Fibroblast of skin of left biceps (primary cell): ENCODE measurements around the gene DNAJC11.
A peak's percentile ranks its signal among the peaks of the same experiment; 100 is the strongest.

ENCODE experiments used
- DNase-seq, 2 experiments: peaks; one replicate each; pipeline ENCODE4 v3.0.0-alpha.2; 2013; ENCODE audit warnings: low read depth in 2 of 2

Gene DNAJC11

DNA sequence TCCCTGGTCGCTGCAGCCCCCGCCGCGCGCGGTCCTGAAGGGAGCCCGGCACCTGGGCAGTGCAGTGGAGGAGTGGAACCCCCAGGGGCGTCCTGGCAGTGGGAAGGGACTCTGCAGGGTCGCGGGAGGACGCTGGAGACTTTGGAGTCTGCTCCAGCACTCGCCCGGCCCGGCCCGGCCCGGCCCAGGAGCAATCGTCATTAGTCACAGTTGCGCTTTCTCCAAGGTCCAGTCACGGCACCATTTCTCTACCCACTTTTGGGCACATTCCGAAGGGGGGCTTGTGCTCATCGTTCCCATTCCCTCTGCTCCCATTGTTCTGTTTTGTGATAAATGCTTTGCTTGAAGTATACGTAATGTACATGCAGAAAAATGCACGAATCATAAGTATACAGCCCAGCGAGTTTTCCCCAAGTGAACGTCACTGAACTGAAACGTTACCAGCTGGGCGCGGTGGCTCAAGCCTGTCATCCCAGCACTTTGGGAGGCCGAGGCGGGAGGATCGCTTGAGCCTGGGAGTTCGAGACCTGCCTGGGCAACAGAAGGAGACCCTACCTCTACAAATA lies 75.9 kb downstream of the DNAJC11 start:
- peak in 1 of 2 experiments; percentile 32 for DNase-seq

DNA sequence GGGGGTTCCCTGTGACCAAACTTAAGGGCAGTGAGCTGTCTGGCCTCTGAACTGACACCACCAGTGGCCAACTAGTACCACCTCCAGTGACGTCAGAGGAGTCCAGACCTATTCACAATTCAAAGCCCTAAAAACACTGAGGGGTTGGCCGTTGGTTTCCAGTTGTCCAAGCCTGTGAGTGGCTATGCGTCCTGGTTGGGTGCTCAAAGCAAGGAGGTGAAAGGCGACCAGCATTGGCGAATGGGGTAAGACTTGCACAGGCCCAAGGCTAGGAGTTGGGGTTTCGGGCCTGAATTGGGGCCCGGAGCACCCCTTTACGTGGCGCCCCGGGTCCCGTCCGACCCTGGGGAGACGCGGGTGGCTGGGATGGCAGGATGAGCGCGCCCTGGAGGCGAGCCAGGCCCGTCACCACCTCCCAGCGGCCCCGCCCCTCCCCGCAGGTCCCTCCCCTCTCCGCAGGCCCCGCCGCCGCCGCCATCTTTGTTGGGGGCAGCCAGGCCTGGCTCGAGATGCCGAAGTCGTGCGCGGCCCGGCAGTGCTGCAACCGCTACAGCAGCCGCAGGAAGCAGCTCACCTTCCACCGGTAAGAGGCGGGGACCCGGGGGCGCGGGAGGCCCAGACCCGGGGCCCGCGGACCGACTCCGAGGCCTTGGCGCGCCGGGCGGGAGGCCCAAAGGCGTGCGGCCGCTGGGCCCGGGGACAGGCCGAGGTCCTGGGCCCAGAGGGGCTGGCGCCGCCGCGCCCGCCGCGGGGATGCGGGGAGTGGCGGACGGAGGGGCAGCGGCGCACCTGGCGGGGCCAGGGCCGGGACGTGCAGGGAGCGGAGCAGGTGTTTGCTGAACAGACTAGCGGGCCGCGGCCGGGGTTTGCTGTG lies 76.7 kb downstream of the DNAJC11 start, which contains the start of gene THAP3:
TSS of gene THAP3 (plus strand) at position 159 of the 874 bp plus-strand sequence. CDS start at position 510, 351 bp downstream.
- DNase-seq: peak; percentile 59 to 60

DNA sequence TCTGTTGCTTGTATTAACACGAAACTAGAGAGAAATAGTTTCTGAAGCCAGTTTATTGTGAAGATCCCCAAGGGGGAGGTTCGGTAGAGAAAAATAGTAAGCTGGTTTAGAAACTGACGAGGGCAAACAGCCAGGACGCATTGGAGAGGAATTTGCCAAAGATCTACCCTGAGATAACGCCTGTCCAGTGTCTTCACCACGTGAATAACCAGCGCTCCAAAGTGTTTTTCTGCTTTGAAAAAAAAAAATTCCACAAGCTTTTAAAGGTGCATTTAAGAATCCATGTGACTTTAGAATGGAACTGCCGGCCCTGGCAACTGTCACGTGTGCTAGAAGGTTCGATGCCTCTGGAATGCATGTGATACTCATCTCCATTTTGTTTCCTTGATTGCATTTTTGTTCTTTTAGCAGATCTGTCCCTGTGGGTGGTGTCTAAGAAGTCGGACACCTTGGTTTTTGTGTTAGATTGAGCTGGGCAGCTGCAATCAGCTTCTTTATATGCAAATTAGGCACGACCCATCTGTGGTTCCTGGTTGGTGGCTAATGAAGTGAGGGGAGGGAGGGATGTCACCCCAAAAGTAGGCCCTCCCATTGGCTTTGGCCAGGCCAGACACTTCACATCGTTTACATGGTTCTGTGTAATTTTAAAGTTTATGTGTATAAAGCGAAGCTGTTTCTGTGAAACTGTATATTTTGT lies 78.2 kb downstream of the DNAJC11 start:
- no peak for DNase-seq

DNA sequence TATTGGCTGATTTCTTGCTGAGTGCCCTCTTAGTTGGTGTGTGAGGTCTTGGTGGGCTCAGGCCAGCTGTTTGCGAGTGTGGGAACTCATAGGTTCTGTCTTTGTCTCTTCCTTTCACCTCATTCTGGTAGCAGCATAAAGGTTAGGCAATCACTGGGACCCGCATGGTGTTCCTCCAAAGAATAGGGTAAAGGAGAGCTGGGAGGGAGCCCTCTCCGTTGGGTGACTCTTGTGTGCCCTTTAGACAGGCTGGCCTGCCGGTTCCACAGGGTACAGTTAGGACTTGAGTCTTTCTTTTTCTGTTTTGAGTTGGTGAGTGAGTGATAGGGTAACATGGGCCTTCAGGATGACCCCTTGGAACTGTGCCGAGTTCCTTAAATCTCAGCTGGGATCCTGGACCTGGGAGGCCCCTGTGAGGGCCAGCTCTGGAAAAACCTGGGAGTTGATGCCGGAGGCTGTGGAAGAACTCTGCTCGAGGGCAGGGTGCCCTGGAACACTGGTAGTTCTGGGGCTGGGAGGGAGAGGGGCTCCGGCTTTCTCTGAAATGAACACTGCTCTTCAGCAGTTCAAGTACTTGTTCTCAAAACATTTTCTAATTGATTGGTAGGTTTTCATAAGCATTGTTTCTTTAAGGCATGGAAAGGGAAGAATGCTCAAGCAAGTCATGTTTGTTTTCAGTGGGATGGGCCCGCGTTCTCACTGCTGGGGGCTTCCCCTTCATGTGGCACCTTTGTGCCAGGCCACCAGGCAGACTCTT lies 79.0 kb downstream of the DNAJC11 start:
- no peak for DNase-seq

DNA sequence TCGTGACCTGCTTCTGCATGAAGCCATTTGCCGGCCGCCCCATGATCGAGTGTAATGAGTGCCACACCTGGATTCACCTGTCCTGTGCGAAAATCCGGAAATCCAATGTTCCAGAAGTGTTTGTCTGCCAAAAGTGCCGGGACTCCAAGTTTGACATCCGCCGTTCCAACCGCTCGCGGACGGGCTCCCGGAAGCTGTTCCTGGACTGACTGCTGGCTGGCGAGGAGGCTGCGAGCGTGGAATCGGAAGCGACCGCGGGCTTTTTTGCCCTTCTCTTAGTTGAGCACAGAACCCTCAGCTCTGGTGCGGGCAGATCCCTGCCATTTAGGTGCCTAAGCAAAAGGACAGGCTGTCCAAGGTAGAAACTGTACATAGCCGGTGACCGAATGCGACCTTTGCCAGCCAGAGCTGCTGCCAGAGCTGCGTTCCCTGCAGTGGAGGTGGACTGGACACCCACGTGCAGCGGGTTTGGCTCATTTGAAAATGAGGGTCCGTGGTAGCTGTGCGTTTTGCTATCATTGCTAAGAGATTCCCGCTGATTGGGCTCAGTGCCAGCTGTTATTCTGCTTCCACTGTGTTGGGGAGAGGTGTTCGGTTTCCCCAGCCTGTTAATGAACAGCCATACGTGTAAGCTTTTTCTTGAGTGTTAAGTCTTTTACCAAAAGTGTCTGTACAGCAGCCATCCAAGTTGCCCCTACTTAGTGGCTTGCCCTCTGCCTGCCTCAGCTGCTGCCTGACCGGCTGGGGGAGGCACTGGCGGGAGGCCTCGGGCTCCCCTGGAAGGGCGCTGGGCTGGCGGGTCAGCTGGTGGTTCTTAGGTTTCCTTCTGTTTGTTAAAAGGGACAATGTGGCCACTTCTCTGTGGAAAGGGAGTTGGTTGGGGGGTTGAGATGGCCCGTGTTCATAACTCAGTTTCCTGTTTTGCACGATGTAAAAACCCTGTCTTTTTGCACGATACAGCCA lies 79.9 kb downstream of the DNAJC11 start:
- DNase-seq: no peak

DNA sequence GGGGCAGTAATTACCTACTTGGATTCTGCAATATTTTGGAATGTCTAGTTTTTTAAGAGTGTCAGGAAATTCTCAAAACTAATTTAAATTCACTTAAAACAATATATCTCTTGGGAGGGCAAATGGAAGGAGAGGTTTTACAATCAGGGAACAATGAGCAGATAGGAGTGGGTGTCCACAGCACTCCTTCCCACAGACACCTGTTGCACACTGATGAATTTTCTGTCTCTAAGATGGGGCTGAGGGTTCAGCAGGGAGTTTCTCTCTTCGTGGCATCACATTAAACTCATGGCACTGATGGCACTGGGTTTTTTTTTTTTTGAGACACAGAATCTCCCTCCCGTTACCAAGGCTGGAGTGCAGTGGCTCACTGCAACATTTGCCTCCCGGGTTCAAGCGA lies 82.6 kb downstream of the DNAJC11 start:
- DNase-seq: no peak

DNA sequence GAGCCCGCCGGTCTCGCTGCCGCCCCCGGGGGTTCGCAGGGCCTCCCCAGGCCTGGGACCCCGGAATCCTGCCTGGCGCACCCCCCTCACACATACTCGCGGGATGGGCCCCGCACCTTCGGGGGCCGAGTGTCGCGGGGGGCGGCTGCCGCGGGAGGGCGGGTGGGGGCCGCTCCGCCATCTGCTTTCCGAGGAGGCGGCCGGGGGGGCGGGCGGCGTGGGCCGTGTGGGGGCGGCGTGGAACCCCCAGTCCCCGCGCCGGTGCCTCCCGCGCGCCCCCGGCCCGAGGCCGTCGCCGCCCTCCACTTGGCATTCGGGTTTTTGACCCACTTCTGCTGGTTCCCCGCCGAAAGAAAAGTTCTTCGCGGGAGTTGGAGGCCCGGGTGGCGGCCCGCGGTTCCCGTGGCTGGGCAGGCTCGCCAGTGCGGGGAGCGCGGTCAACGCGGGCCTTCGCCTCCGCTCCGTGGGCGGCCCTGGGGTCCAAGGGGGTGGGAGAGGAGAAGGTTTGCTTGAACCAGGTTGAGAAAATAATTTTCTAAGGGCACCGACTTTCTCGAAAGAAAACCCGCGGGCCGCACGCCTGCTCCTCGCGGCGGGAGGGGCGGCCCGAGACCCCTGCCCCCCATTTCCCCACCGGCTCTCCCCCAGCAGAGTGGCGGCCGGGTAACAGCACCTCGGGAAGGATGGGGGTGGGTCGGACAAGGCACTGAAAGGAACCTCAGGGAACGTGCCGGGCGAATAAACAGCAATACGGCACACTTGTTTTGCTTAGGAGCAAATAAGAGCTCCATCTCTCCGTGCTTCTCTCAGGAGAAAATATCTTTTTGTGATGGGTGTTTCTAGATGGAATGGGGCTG lies 86.5 kb downstream of the DNAJC11 start:
- DNase-seq: no peak

DNA sequence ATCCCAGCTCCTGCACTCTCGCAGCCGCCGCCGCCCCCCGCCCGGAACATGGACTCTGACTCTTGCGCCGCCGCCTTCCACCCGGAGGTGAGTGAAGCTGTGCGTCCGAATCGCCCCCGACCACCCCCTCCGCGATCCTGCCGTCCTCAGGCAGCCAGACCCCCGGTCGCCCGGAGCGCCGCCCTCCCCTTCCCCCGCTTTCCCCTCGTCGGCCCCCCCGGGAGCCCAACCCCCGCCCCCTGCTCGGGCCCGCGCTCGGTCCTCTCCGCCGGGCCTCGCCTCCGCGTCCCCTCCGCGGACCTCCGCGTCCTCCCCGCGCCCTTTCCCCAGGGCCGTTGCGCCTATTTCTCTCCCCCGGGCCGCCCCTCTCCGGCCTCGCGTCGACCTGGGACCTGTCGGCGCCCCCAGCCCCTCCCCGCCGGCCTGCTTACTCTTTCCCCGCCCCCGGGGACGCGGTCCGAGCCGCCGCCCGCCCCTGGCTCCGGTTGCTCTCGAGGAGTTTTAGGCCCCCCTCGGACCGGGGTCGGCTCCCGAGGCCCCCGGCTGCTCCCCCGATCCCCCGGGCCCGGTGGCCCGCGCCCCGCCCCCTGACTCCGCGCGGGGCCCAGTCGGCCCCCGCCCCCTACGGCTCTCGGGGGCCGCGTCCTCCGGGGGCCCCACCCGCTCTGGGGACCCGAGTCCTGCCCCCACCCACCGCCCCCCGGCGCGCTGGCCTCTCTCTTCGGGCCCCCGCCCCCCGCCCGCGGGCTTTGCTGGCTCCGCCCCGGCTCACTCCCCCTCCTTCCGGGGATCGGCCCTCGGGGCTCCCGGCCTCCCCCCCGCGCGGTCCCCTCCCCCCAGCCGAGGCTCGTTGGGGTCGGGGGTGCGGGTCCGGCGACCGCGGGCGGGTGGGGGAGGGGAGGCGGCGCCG lies 87.3 kb downstream of the DNAJC11 start:
- DNase-seq: no peak

DNA sequence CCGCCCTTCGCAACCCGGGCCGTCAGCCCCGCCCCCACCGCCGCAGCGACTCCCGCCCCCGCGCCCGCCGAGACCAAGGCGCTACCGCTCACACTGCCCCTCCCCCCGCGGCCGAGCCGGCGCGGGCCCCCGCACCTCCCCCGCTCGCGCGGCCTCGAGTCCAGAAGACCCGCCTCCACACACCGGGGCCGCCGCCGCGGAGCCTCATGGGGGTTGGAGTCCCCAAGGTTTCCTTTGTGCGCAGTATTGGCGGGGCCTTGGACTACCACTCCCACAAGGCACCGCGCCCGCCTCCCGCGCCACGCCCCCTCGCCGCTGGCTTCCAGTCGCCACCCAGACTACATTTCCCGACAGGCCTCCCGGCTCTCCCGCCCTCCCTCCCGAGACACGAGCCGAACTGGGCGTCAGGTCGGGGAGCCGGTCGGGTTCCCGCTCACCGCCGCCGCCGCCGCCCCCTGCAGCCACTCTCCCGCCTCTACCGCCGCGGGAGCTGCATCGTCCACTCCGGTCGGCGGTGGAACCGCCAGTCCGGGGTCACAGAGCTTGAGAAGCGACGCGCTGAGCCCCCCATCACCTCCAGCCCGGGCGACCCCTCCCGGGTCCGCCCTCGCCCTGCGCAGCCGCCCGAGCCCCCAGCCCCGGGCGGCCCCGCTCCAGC lies 88.1 kb downstream of the DNAJC11 start, which contains the start of gene PHF13:
TSS of gene PHF13 (plus strand) at position 371 of the 658 bp plus-strand sequence. CDS start 336 bp downstream, outside the sequence.
- DNase-seq: peak; percentile 99

DNA sequence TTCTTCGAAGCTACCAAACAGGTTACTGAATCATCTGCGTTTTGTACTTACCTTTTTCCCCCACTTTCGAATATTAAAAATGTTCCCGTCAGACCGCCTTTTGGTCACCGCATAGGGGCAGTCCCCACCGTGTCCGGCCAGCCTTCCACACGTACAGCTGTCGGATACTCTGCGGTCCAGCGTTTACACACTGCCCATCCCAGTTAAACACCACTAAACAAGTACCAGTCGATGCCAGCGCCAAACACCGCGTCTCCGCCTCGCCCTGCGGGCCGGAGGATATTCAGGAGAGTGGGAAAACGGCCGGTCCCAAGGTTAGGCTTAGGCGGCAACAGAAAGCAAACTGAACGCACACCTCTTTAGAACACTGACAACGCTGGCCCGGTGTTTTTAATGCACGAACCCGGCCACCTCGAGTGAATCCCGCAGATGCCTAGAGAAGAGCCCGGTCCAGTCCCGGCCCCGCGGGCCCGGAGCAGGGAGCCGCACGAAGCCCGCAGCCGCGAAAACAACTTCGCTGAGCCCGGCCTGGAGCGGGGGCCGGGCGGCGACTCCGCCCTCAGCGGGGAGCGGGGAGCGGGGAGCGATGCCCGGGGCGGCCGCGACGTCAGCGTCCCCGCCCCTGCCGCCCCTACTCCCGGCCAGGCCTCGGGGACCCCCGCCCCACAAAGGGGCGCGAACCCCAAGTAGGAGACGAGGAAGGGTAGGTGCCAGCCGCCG lies 88.8 kb downstream of the DNAJC11 start:
- DNase-seq: no peak

DNA sequence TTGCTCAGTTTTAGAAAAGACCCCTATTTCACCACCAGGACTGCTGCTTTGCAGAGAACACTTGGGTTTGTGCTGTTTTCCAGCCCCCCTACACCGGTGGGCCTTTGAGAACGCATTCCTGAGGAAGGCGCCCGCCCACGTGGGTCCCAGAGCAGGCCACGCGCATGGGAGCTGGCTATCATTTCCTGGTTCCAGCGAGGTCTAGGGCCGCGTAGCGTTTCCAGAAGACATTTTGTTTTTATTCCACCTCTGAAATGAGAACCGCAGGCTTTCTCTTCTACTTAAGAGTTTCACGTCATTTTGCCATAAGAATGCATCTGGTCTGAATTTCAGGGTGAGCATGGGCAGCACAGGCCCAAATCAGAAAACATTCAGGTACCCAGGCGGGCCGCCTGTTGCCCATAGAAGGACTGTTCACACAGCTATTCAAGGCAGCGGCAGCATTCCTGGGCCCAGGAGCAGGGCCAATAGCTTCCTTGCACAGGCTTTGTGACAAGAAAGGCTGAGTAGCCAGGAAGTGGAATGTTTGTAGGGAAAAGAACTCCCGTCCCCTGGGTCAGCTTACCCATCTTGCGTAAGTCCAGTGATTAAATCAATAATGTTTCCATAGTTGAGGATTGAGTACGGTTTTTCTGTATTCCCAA lies 97.6 kb downstream of the DNAJC11 start:
- DNase-seq: peak; percentile 61 to 67

DNA sequence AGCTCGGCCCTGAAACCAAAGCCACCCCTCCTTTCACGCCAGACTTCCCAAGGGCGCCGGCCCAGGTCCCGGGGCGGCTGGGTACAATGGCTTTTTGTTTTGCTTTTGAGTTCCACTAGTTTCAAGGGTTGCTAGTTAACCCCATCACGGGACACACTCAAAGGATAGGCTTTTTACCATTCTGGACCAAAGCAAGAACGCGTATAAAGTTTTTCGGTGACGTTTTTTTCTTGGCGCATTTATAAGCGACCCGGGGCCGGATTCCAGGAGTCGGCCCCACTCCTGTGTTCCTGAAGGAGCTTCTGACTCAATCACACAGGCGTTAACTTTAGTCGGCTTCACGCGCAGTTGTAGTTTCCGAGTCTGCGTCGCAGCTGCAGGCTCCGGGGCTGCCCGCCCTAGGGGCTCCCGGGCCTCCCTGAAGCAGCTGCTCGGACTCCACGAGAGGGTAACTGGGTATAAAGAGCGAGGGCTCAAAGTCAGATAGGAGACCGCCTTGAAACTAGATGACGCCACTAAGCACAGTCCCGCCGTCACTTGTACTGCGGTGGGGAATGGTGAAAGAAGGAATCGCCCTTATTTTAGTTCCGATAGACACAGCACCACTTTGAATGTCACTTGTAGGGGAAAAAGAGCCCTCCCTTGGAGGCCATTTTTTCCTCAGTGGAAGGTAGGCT lies 98.2 kb downstream of the DNAJC11 start:
- peak in 1 of 2 experiments; percentile 55 for DNase-seq

DNA sequence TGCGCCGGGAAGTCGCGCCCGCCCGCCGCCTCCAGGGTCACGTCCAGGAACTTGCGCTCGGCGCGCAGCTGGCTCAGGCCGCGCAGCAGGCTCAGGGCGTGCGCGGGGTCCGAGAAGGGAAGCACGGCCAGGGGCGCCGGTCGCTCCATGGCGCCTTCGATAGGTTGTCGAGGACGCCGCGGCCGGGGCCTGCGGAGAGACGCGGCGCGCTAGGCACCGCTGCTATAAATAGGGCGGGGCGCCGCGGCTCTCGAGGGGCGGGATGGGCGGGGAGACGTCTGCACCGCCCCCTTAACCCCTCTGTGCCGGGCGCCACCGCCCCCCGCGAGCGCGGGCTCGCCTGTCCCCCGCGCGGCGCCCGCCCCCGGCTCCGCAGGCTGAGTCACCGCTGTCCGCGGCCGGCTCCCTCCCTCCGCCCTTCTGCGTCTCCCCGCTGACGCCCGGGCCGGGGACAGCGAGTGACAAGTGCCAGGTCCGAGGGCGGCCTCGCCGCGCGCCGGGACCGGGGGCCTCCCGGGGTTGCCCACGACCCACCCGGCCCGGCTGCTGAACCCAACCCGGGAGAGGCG lies 98.9 kb downstream of the DNAJC11 start, which contains the start of gene KLHL21:
TSS of gene KLHL21 (minus strand) at position 201 of the 569 bp plus-strand sequence. CDS start at position 149, 52 bp downstream.
- peak; percentile 64 to 70 for DNase-seq

DNA sequence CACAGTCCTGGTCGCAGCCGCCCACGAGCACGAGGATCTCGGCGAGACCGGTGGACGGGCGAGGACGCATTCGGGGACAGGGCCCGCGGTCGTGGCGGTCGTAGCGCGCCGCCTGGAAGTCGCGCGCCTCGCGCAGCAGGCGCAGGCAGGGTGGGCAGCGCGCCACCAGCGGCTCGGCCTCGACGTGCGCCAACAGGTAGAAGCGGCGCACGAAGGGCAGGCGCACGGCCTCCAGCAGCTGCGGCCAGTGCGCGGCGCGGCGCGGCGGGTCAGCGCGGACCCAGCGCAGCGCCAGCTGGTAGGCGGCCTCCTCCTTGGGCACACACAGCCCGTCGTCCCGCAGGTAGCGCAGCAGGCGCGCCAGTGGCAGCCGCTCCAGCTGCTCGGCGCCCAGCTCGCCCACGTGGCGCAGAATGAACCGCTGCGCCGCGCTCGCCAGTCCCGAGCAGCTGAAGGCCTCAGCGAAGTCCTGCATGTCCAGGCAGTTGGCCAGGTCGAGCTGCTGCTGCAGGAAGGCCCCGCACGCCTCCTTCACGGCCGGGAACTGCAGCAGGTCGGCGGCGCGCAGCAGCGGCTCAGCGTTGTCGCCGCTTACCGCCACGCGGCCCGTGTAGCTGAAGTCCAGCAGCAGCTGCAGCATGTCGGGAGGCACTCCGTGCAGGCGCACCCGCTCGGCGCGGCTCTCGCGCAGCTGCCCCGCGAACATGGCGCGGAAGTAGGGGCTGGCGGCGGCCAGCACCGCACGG lies 99.5 kb downstream of the DNAJC11 start:
- no peak for DNase-seq
